SK-N-MC (cell line): ENCODE measurements around the gene TNFRSF1A.

Source experiments
- EZH2 ChIP-seq: fragments of 200-600 bp; sonication (generic); IDR thresholded peaks from one replicate; pipeline ENCODE4 v1.6.1; 2017; ENCODE audit warnings: antibody characterized with exemption
- POLR2AphosphoS5 ChIP-seq: IDR thresholded peaks from 2 replicates; pipeline ENCODE4 v1.6.1; 2012; ENCODE audit warnings: mild to moderate bottlenecking, low read depth, low read length, borderline replicate concordance

- TF ChIP-seq POLR2AphosphoS5: peak; percentile 76
- TF ChIP-seq EZH2: no peak
Observed at GRCh38 chr12:6336079-6336888, 5.6 kb downstream of the TNFRSF1A start.
